Trophoblast cell (in vitro differentiated cells and primary cell): ENCODE data around the gene ZBTB25.
A peak's percentile ranks its signal among the peaks of the same experiment; 100 is the strongest.

Experiments
- DNase-seq, 2 donors: peaks; one replicate each; pipeline ENCODE4 v3.0.0-alpha.2; 2016
- H2AFZ ChIP-seq: 2 replicates; pipeline ENCODE4 v1.6.1; 2013; ENCODE audit warnings: low read length, moderate library complexity, mild to moderate bottlenecking; ENCODE audit not compliant: insufficient read depth, poor library complexity
- H2AK5ac ChIP-seq: 2 replicates; pipeline ENCODE4 v1.6.1; 2013; ENCODE audit warnings: mild to moderate bottlenecking, low read length
- H2BK120ac ChIP-seq: 2 replicates; pipeline ENCODE4 v1.6.1; 2013; ENCODE audit warnings: low read length, mild to moderate bottlenecking, moderate library complexity; ENCODE audit not compliant: insufficient read depth, poor library complexity
- H2BK12ac ChIP-seq: 2 replicates; pipeline ENCODE4 v1.6.1; 2013; ENCODE audit warnings: mild to moderate bottlenecking, low read length, moderate library complexity
- H2BK5ac ChIP-seq: 2 replicates; pipeline ENCODE4 v1.6.1; 2013; ENCODE audit warnings: low read length, low read depth, moderate library complexity, mild to moderate bottlenecking; ENCODE audit not compliant: poor library complexity
- H3K14ac ChIP-seq: 2 replicates; pipeline ENCODE4 v1.6.1; 2013; ENCODE audit warnings: mild to moderate bottlenecking, low read length
- H3K18ac ChIP-seq: 2 replicates; pipeline ENCODE4 v1.6.1; 2013; ENCODE audit warnings: mild to moderate bottlenecking, low read length
- H3K23ac ChIP-seq: 2 replicates; pipeline ENCODE4 v1.6.1; 2013; ENCODE audit warnings: low read length
- H3K27ac ChIP-seq: 2 replicates; pipeline ENCODE4 v1.5.1; 2013; ENCODE audit warnings: low read depth, mild to moderate bottlenecking, inconsistent platforms, low read length, moderate library complexity
- H3K27me3 ChIP-seq: 2 replicates; pipeline ENCODE4 v1.6.1; 2013; ENCODE audit warnings: inconsistent platforms, mild to moderate bottlenecking, low read length, moderate library complexity; ENCODE audit not compliant: insufficient read depth
- H3K36me3 ChIP-seq, 2 experiments: 1 replicate in 1 of 2; 2 replicates in 1 of 2; pipeline ENCODE4 v1.6.1; 2013; ENCODE audit warnings: low read length in 2 of 2, mild to moderate bottlenecking in 2 of 2, moderate library complexity in 1 of 2; ENCODE audit not compliant: insufficient read depth in 2 of 2, control insufficient read depth in 1 of 2
- H3K4ac ChIP-seq: 2 replicates; pipeline ENCODE4 v1.6.1; 2013; ENCODE audit warnings: low read depth, mild to moderate bottlenecking, low read length, moderate library complexity
- H3K4me1 ChIP-seq, 2 experiments: 1 replicate in 1 of 2; 2 replicates in 1 of 2; pipeline ENCODE4 v1.6.1; 2013; ENCODE audit warnings: low read length in 2 of 2, mild to moderate bottlenecking in 2 of 2, moderate library complexity in 1 of 2; ENCODE audit not compliant: insufficient read depth in 2 of 2, control insufficient read depth in 1 of 2
- H3K4me2 ChIP-seq: 2 replicates; pipeline ENCODE4 v1.6.1; 2013; ENCODE audit warnings: inconsistent platforms, mild to moderate bottlenecking, low read length, moderate library complexity
- H3K4me3 ChIP-seq: 2 replicates; pipeline ENCODE4 v1.5.1; 2013; ENCODE audit warnings: mild to moderate bottlenecking, low read depth, low read length, inconsistent platforms
- H3K79me1 ChIP-seq: one replicate; pipeline ENCODE4 v1.6.1; 2013; ENCODE audit warnings: low read length
- H3K79me2 ChIP-seq: 2 replicates; pipeline ENCODE4 v1.6.1; 2013; ENCODE audit warnings: low read length, mild to moderate bottlenecking; ENCODE audit not compliant: control insufficient read depth, insufficient read depth, poor library complexity
- H3K9ac ChIP-seq: 2 replicates; pipeline ENCODE4 v1.6.1; 2013; ENCODE audit warnings: mild to moderate bottlenecking, low read length
- H3K9me3 ChIP-seq: 2 replicates; pipeline ENCODE4 v1.6.1; 2013; ENCODE audit warnings: low read depth, mild to moderate bottlenecking, control low read depth, inconsistent platforms, low read length; ENCODE audit not compliant: insufficient read depth
- H4K12ac ChIP-seq: 2 replicates; pipeline ENCODE4 v1.6.1; 2013; ENCODE audit warnings: low read depth, mild to moderate bottlenecking, low read length, moderate library complexity
- H4K8ac ChIP-seq: 2 replicates; pipeline ENCODE4 v1.6.1; 2013; ENCODE audit warnings: low read depth, mild to moderate bottlenecking, low read length, moderate library complexity
- H4K91ac ChIP-seq: one replicate; pipeline ENCODE4 v1.6.1; 2013; ENCODE audit warnings: low read depth, mild to moderate bottlenecking, low read length, moderate library complexity
- whole genome bisulfite sequencing: extraction: QIAGEN DNeasy Blood & Tissue Kit; methylation state at CpG from one replicate; pipeline ENCODE4 v1.1.7; 2013; ENCODE audit warnings: missing lambda C conversion rate; ENCODE audit not compliant: insufficient read length, insufficient coverage; ENCODE audit errors: extremely low coverage; 5-methylcytosine and 5-hydroxymethylcytosine counted together

Gene ZBTB25

GRCh38 chr14:64509036-64509435 lies 5.4 kb upstream of the ZBTB25 start:
- Histone ChIP-seq H4K8ac (peak overlapping the region; percentile 29), H2AK5ac (peak overlapping the region; percentile 23)

GRCh38 chr14:64508215-64508776 lies 4.7 kb upstream of the ZBTB25 start:
- H4K8ac ChIP-seq = no peak overlapping the region
- H3K4me1 ChIP-seq = peaks cover 6 to 9% of the 10 kb centered on the region in 2 experiments
- H4K12ac ChIP-seq = no peak overlapping the region
- H3K9me3 ChIP-seq = no peaks in the 10 kb centered on the region
- no peak overlapping the region for H2AK5ac ChIP-seq
- peaks cover 0 to 4% of the 10 kb centered on the region in 2 experiments for H3K36me3 ChIP-seq
- no peak overlapping the region for H2BK12ac ChIP-seq
- no peak overlapping the region for H3K4me2 ChIP-seq
- H3K18ac ChIP-seq = no peak overlapping the region
- H4K91ac ChIP-seq = no peak overlapping the region
- H3K9ac ChIP-seq = no peak overlapping the region
- no CpG with 5 or more reads among the region's 1 CpG for WGBS
- no peak overlapping the region for H3K4me3 ChIP-seq
- H2BK5ac ChIP-seq = no peak overlapping the region
- peak overlapping the region; percentile 53 for H3K4ac ChIP-seq
- H3K79me1 ChIP-seq = peaks cover 25% of the 10 kb centered on the region
- H3K79me2 ChIP-seq = peaks cover 34% of the 10 kb centered on the region
- no peak overlapping the region for H2BK120ac ChIP-seq
- peak overlapping the region; percentile 23 for H3K27ac ChIP-seq
- no peak for DNase-seq
- H3K23ac ChIP-seq = no peak overlapping the region
- no peak overlapping the region for H2AFZ ChIP-seq
- no peak overlapping the region for H3K14ac ChIP-seq
- H3K27me3 ChIP-seq = no peaks in the 10 kb centered on the region

More at GRCh38 chr14:64509036-64509435, 5.4 kb upstream of the ZBTB25 start:
- Histone ChIP-seq H3K9me3 (no peaks in the 10 kb centered on the region), H2AFZ (no peak overlapping the region), H3K4me3 (no peak overlapping the region), H3K27me3 (no peaks in the 10 kb centered on the region), H2BK120ac (peak overlapping the region; percentile 46), H3K14ac (peak overlapping the region; percentile 25), H3K27ac (peak overlapping the region; percentile 10), H3K4me2 (peak overlapping the region; percentile 20), H4K91ac (no peak overlapping the region), H2BK5ac (no peak overlapping the region), H3K79me1 (peaks cover 18% of the 10 kb centered on the region), H3K79me2 (peaks cover 32% of the 10 kb centered on the region), H3K18ac (peak overlapping the region; percentile 57), H3K9ac (no peak overlapping the region), H4K12ac (no peak overlapping the region), H3K4me1 (peaks cover 6 to 9% of the 10 kb centered on the region in 2 experiments), H3K36me3 (peaks cover 0 to 4% of the 10 kb centered on the region in 2 experiments), H3K23ac (no peak overlapping the region), H2BK12ac (no peak overlapping the region), H3K4ac (peak overlapping the region; percentile 74)
- no CpG with 5 or more reads among the region's 8 CpGs for WGBS
- peak; percentile 15 to 59 for DNase-seq

DNA sequence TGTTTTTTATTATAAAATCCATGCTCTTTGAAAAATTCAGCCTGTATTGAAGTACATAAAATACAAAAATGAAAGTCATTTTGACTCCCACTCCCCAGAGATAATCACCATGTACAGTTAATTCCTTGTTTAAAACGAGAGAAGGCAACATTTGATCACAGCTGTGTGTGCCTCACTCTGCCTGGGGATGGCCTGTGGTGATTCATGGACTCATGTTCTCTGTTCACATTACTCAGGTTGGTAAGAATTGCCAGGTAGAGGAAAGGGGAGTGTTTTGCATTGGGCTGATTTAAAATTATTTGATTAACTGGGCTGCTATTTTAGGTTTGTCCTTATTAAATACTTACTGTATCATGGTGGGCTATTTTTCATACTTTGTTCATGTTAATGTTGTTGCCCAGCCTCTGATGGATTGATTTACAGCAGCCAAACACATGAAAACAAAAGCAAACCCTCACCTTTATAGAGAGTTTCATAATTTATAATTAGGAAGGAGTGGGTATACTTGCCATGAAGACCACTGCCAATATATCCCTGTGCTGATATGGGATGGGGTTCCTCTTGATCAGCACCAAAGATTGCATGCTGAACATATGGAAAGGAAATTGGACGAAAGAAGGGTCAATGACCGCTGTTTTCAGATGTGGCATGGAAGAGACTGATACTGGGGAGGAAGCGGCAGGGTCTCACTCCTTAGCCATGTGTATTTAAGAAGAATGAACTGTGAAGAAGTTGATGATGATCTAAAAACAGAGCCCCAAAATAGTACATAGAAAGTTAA lies 3.9 kb upstream of the ZBTB25 start:
- no CpG with 5 or more reads among the region's 4 CpGs for WGBS

GRCh38 chr14:64506721-64507120 lies 3.1 kb upstream of the ZBTB25 start:
- Histone ChIP-seq H3K27me3 (no peaks in the 10 kb centered on the region), H2AFZ (no peak overlapping the region), H3K36me3 (peaks cover 0 to 3% of the 10 kb centered on the region in 2 experiments), H3K4me3 (no peak overlapping the region), H2BK120ac (no peak overlapping the region), H3K18ac (no peak overlapping the region), H4K91ac (no peak overlapping the region), H3K27ac (no peak overlapping the region), H2BK5ac (no peak overlapping the region), H4K8ac (no peak overlapping the region), H3K79me2 (peaks cover 41% of the 10 kb centered on the region), H3K9me3 (no peaks in the 10 kb centered on the region), H3K4me1 (peaks cover 10 to 15% of the 10 kb centered on the region in 2 experiments), H3K4ac (peak overlapping the region; percentile 13), H2AK5ac (no peak overlapping the region), H2BK12ac (no peak overlapping the region), H3K14ac (no peak overlapping the region), H3K23ac (no peak overlapping the region), H3K4me2 (peak overlapping the region; percentile 45), H3K9ac (no peak overlapping the region), H3K79me1 (peaks cover 35% of the 10 kb centered on the region), H4K12ac (no peak overlapping the region)
- no CpG with 5 or more reads among the region's 3 CpGs for WGBS
- no peak for DNase-seq

More for the DNA sequence above, 3.9 kb upstream of the ZBTB25 start:
- Histone ChIP-seq H3K36me3 (peaks cover 0 to 4% of the 10 kb centered on the region in 2 experiments), H2BK5ac (no peak overlapping the region), H3K23ac (no peak overlapping the region), H3K9ac (no peak overlapping the region), H3K4me1 (peaks cover 9 to 10% of the 10 kb centered on the region in 2 experiments), H4K8ac (no peak overlapping the region), H4K91ac (no peak overlapping the region), H3K4me2 (peak overlapping the region; percentile 4), H3K79me2 (peaks cover 40% of the 10 kb centered on the region), H2BK120ac (no peak overlapping the region), H2BK12ac (no peak overlapping the region), H3K79me1 (peaks cover 32% of the 10 kb centered on the region), H3K4me3 (no peak overlapping the region), H3K14ac (no peak overlapping the region), H3K27ac (no peak overlapping the region), H2AFZ (no peak overlapping the region), H4K12ac (no peak overlapping the region), H3K9me3 (no peaks in the 10 kb centered on the region), H2AK5ac (no peak overlapping the region), H3K4ac (peak overlapping the region; percentile 75), H3K27me3 (no peaks in the 10 kb centered on the region), H3K18ac (no peak overlapping the region)
- peak in 1 of 2 donors; percentile 15 for DNase-seq
